Stimulated activated CD8-positive, alpha-beta memory T cell treated with anti-CD3 and anti-CD28 coated beads, Interleukin-4, amount 100 ng/mL, for 1 hour (primary cell): ENCODE measurements around the gene PTPN18.
"Not testable (repeated sequence)": the region's sequence is repeated elsewhere in the genome, so short reads cannot be mapped to it uniquely, and the experiment has no call there.

Experiments
- DNase-seq, 2 donors: peaks; one replicate each; pipeline ENCODE4 v3.0.0-alpha.2; 2020; ENCODE audit warnings: low read depth in 2 of 2, low spot score in 1 of 2

The PTPN18 gene

DNA sequence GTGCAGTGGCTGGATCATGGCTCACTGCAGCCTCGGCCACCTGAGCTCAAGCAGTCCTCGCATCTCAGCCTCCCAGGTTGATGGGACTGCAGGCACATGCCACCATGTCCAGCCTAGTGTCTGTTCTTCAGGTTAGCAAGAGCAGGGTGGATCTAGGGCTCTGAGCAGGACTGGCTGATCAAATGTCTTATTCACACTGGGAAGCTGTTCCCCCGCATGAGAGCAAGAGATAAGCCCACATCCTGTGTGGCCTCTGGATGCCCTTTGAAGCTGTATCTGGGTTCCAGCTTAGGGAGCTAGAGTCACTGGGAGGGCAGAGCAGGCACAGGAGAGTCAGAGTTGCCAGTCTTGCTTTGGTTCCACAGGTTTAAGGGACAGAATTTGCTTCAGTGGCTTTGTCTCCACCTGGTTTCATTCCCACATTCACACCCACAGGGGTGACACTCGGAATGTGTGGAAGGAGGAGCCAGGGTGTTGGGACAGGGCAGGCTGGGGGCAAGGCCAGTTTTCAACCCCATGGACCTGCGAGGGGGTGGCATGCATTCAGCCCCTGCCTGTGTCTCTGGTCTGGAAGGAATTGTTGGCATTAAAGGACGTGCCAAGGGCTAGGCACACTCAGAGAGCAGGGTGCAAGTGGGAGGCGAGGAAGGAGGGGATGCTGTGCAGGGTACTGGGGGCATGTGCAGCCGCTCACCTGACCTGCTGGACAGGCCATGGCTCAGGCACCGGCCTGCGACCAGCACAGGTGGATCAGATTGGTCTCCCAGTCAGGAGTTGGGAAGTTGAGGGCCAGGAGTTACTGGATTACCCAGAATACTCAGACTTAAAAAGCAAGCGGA lies 24.5 kb downstream of the PTPN18 start:
- DNase-seq: no peak

DNA sequence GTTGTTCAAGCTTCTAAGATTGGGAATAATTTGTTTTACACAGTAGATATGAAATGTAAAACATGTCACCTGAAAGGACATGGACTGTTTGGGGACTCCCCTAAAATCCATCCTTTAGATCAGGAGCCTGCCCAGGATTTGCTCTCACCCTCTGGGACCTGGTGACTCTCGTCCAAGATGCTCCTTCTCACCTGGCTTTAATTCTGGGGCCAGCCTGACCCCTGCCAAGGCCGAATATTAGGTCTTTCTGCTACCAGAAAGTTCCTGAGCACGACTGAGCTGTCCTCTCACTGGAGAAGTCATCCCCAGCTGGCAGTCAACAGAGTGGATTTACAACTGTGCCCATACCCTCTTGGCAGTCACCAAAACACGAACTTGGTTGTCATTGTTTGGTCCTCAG lies 25.3 kb downstream of the PTPN18 start:
- no peak for DNase-seq

DNA sequence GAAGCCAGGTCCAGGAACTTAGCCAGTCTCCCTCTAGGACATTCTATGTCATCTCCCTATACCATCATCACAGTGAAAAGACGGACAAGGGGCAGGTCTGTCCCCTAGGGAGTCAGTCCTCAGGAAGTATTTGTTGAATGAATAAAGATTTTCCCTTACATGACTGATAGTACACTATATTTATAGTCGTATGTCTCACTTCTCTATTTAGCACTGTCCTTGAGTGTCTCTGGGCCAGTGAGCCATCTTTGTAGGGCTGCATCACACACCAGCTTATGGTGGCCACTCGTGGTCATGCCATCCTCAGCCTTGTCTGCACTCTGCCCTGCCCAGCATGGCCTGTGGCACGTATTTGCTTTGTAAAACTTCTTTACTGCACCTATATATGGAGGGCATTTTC lies 25.8 kb downstream of the PTPN18 start:
- no peak for DNase-seq

DNA sequence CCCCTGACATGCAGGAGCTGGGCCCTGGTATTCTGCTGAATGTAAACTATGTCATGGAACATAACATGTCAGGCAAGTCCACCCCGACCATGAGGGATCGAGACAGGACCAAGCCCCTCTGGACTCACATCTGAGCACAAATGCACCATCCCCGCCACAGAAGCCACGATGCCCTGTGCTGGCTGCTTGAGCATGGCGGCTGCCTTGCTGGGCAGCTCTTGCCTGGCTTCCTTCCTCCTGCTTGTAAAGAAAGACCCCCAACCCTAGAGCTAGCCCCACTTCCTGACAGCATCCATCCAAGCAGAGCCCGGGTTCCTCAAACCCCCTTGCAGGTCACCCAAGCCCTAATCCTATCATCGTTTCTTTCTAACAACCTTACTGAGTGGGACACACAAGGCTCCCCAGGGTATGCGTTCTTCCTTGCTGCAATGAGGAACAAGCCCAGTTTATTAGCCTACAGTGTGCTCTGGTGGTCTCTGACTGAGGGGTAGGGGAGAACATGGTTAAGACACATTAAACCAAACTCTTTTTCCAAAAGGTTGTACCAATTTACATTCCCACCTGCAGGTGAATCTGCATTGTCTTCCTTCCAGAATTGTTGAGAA lies 26.6 kb downstream of the PTPN18 start:
- DNase-seq: no peak

DNA sequence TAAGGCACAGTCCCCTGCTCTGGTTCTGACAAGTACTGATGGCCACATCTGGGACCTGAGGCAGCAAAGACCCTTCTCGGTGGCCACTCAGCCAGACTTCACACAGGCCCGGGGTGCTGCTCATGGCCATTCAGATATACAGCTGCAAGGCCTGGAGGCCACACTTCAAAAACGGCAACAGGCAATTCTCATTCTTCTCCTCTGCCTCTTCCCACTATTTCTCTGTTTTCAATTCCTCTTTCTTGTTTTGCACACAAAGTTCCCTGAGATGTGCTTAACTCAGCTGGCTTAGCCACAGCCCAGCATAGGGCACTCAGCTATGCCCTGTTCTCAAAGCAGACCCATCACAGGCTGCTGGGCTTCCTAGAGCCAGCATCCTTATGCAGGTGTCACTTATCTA lies 29.9 kb downstream of the PTPN18 start:
- DNase-seq: no peak

DNA sequence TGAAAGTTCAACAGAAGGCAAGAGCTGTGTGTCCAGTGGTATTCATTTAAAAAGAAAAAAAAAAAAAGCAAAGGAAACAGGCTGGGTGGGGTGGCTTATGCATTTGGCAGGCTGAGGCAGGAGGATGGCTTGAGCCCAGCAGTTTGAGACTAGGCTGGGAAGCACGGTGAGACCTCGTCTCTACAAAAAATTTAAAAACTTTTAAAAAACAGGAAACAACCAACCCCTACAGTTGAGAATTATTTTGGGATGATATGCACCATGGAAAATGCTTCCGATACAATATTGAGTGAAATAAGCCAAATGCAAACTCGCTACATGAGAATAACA lies 31.2 kb downstream of the PTPN18 start:
- DNase-seq: no peak

DNA sequence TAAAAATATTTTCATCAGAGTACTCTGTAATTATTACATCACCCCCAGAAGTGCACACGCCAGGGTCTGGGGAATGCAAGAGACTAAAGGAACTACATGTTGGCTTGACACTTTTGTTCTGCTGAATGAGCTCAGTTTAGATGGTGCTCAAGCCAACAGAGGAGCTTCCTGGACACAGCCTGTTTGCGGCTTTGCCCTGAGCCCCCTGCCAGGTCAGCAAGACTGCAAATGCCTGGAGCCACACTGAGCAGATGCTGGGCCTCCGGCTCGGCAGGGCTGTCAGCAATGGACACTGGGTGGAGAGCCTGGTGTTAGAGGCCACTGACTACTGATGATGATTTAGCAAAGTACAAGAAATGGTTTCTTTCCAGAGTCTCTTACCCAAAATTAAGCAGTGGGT lies 31.9 kb downstream of the PTPN18 start:
- no peak for DNase-seq

DNA sequence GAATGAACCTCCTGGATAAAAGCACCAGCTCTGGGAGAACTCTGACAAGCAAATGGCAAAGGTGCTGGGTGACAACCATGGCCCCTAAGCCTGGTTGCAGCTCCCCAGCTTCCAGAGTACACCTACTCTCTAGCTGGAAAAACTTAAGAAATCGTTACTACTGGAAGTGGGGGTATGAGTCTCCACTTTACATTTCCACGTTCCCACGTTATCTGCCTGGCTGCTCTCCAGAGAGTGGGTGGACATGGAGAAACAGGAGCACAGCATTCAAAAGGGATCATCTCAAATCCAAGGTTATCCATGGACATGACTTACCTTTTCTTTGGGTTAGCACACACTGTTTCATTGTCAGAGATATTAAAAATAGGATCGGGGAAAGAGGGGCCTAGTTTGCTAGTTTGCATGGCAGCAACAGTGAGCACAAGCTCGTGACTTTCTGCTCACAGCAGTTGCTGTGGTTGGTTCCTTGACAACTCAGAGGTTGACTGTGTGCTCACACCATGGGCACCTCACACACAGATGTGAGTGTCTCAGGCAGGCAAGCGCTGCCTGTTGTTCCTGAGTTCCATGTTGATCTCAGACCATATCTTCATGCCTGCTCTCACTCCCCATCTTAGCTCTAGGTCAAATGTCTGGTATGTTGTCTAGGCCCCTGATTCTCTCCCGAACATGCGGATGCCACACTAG lies 32.5 kb downstream of the PTPN18 start:
- no peak for DNase-seq

DNA sequence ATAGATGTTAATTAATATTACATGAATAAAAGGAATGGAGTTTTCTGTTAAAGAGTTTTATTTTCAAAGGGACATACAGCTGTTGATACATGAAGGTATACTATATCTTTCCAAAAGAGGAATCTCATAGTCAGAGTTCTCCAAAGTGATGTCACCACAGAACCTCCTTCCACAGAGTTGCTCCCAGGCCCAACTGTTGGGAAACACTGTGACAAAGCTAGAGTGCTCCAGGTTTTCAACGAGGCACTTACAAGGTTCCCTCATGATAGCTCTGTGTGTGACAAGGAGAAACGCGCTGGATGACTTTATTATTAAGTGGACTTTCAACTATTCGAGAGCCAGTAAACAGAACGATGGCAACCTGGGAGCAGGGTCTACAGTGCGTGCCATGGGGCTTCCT lies 33.5 kb downstream of the PTPN18 start:
- no peak for DNase-seq

DNA sequence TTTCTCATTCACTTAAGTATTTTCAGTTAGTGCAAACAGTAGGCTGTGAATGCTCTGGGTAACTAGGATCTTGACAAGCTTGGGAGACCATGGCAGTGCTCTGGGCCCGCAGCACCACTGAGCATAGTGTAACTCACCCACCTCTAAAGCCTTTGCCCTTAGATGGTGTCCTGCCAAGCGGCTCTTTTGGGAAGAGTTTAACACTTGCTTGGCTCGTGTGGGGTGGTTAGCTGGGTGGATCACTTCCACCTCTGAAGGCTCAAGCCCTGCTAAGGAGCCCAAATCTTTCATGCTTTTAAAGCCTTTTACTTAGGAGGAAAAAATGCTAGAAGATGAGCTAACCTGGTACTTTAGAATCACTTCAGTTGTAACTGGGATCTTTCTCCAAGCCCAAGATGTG lies 33.9 kb downstream of the PTPN18 start:
- no peak for DNase-seq

DNA sequence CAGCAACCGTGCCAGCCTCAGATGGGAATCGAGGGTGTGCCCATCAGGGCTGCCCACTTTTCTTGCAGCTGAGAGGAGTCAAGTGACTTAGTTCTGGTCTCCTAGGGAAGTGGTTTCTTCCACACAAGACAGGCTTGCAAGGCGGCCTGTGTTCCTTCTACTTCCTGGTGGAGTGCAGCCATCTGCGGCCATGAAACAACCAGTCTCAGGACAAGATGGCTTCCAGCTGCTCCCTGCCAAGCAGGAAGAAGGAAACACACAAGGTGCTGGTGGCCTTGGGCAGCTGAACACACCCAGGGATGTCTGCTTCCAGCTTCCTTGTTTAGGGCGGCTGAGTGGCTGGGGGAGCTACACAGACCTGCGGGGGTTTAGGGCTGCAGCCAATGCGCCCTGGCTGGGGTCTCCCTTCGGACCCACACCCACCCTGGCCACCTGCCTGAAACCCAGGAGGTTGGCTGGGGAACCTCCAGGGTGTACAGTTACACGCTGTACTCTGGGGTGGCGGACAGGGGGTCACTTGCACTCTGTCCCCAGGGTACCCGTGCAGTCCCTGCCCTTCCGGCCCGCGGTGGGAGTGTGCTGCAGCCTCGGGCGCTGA lies 34.7 kb downstream of the PTPN18 start:
- DNase-seq: no peak

DNA sequence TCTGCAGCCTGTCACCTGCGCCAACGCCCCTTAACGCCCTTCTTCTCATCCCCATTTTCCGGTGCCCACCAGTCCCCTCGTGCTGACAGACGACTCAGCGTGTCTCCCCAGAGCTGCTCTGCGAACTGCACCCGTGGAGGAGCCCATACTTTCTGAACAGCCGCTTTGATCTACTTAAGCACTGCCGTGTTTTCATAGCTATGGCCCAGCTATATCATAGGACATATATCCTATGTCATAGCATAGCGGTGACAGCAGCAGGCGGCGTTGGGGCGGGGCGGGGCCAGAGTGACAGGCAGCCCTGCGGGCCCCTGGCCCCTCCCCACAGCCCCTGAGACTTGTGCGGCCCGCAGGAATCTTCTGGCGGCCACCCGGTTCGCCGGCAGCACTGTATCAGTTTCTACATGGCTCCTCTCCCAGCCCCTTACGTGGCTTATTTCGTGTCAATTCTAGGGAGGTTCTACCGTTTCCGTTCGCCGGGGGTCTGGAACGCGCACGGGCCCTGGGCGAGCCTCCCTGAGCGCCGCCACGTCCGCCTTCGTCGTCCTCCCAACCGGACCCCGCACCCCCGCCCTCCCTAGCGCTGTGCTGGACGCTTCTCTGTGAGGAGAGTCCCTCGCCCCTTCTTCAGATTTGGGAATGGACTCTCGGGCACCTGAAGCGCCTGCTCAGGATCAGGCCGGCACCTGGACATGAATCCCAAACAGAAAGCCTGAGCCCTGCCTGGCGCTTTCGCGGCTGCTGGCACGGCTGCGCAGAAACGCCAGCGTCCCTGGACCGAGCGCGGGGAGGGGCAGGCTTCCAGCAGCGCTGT lies 35.4 kb downstream of the PTPN18 start:
- peak in 1 of 2 donors; percentile 27 for DNase-seq

DNA sequence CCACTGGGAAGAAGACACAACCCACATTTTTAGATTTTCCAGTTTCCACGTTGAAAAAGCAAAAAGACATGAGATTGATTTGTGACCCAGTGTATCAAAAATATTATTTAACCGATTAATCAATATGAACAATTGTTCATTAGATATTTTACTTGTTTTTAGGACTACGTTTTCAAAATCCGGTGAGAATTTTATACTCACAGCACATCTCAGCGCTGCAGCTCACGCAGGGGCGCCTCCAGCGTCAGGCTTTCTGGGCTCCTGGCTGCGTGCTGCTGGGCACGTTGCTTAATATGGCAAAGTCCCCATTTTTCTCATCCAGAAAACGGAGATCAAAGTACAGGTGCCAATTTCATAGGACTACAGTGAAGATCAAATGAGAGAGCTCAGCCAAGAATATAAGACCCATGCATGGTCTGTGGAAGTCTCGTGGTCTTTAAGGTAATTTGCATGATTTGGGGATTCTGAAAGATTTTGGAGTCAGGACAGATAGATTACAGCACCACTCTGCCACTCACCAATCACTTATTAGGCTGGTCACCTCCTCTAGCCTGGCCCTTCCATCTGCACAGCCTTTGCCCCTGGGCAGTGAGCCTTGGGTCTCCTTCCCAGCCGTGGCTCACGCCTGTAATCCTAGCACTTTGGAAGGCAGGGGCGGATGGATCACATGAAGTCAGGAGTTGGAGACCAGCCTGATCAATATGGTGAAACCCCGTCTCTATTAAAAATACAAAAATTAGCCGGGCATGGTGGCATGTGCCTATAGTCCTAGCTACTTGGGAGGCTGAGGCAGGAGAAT lies 36.2 kb downstream of the PTPN18 start:
- no peak for DNase-seq

DNA sequence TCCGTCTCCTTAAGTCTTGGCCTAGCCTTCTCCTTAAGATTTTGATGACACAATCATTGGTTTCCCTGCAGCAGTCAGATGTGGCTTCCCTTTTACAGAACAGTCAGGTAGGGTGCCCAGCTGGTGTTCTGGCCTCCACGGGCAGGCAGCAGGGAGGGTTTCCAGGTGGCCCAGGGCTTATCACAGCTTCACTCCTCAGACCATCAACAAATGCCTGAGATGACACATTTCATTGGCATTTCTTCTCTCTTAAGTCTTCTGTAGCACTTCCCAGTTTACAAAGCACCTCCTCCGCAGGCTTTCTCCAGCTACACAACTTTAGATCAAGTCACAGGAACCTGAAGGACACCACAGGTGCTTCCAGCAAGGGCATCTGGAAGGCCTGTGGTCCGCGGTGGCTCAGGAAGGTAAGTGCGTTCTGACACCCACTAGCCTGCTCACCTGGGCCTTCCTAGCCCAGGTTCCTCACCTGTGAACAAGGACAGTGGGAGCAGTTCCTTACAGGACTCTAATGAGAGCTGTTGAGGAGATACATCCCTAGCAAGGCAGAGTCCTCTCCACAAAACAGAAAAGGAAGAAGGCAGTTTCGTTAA lies 37.6 kb downstream of the PTPN18 start:
- DNase-seq: no peak

DNA sequence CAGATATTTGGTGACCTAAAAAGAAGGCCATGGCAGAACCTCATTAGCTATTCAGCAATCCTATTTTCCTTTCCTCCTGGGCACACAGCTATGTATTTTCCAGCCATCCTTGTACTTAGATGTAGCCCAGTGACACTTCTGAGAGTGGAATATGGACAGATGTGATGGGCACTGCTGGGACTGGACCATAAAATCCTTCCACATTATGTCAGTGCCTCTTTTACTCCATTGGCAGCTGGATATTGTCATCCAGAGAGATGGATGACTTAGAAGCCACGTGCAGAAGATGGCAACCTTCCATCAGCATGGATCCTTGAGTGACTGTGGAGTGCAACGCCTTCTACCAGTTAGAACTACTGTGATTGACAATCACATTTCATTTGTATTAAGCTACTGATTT lies 50.4 kb downstream of the PTPN18 start:
- not testable (repeated sequence) for DNase-seq

DNA sequence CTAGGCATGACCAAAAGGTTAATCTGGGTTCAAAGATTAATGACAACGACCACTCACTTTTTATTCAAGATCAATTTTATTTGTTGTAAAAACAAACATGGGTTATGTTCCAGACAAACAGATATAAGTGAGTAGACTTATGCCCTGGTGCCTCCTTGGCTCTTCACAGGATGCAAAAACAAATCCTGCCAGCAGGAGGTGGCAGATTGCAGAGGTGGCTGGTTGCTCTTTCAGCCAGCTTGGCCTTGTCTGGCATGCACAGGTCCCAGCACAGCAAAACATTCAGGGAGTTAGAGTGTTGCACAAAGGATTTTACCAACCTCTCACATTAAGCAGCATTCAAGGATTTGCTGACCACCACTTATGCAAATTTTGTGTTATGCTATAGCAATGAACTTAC lies 60.8 kb downstream of the PTPN18 start:
- not testable (repeated sequence) for DNase-seq

DNA sequence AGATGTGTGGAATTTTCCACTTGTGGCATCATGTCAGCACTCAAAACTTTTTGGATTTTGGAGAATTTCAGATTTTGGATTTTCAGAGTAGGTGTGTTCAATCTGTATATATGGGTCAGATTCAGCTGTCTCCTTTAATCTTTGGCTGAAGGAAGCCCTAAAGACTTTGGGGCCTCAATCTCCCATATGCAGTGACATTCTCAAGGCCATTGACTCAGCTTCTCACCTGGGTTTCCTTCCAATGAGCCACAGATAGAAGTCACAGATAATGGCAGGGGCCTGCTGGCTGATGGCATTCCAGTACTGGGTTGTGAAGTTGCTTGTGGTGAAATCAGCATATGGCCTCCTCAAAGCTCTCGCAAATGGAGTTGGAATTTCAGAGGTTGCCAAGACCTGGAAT lies 63.0 kb downstream of the PTPN18 start:
- not testable (repeated sequence) for DNase-seq
